Thyroid gland (tissue), 4 donors: ENCODE results near the gene PDPK1.
"Not testable (repeated sequence)": the region's sequence is repeated elsewhere in the genome, so short reads cannot be mapped to it uniquely, and the experiment has no call there.

Source experiments
- POLR2A ChIP-seq, 2 donors: fragments of 450-650 bp; IDR thresholded peaks; one replicate each; pipeline ENCODE4 v1.6.1; 2017; ENCODE audit warnings: antibody characterized with exemption in 2 of 2, mild to moderate bottlenecking in 2 of 2, moderate library complexity in 1 of 2
- TF ChIP-seq, protein P1 (sequence below), 6 experiments: fragments of 200-600 bp in 3 of 6; fragments of 450-650 bp in 3 of 6; sonication (generic) in 3 of 6; IDR thresholded peaks; one replicate each; pipeline ENCODE4 v1.5.1; 2016 to 2019; ENCODE audit warnings: antibody characterized with exemption in 6 of 6, mild to moderate bottlenecking in 2 of 6, inconsistent platforms in 1 of 6, moderate library complexity in 1 of 6

DNA sequence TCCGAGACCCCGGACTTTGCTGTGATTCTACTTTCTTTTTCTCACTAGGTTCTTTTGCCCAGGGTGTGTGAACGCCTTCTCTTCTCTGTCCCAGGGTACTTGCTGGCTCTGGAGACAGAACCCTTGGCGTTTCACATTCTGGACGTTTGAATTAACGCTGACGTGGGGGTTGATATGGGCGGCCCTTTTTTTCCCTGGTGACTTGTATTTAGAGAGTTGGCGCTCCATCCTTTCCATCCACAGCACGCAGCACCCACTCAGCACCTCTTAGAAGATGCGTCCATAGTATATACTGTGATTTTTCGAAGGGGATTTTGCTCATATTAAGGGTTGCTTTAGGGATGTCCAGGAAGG, 66.2 kb downstream of the PDPK1 start:
- TF ChIP-seq, protein P1, sequence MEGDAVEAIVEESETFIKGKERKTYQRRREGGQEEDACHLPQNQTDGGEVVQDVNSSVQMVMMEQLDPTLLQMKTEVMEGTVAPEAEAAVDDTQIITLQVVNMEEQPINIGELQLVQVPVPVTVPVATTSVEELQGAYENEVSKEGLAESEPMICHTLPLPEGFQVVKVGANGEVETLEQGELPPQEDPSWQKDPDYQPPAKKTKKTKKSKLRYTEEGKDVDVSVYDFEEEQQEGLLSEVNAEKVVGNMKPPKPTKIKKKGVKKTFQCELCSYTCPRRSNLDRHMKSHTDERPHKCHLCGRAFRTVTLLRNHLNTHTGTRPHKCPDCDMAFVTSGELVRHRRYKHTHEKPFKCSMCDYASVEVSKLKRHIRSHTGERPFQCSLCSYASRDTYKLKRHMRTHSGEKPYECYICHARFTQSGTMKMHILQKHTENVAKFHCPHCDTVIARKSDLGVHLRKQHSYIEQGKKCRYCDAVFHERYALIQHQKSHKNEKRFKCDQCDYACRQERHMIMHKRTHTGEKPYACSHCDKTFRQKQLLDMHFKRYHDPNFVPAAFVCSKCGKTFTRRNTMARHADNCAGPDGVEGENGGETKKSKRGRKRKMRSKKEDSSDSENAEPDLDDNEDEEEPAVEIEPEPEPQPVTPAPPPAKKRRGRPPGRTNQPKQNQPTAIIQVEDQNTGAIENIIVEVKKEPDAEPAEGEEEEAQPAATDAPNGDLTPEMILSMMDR (IDR thresholded peaks at IDR 0.05) = not testable (repeated sequence)
- TF ChIP-seq POLR2A (IDR thresholded peaks at IDR 0.05) = not testable (repeated sequence)
